GM19239 (cell line): ENCODE results near the gene MUC5AC.

Experiments used
- DNase-seq: peaks from one replicate; pipeline ENCODE4 v3.0.0; 2011; ENCODE audit warnings: low spot score; ENCODE audit not compliant: insufficient read length
- FAIRE-seq: peaks from 2 replicates; lab custom pipeline; 2011; peaks lifted over from hg19 to GRCh38; lab: Jason Lieb, UNC

The MUC5AC gene

GRCh38 chr11:1120532-1121330 lies 37.0 kb upstream of the MUC5AC start:
- FAIRE-seq (no peak), DNase-seq (no peak)

GRCh38 chr11:1121331-1121812 lies 36.4 kb upstream of the MUC5AC start:
- DNase-seq (no peak), FAIRE-seq (no peak)

- no peak for DNase-seq
- no peak for FAIRE-seq
Measured at GRCh38 chr11:1121813-1122663, 35.7 kb upstream of the MUC5AC start.

GRCh38 chr11:1122664-1123002 lies 35.1 kb upstream of the MUC5AC start:
- FAIRE-seq = no peak
- DNase-seq = no peak

- DNase-seq (no peak), FAIRE-seq (no peak)
Measured at GRCh38 chr11:1123970-1124369, 33.8 kb upstream of the MUC5AC start.

GRCh38 chr11:1125803-1126202 lies 31.9 kb upstream of the MUC5AC start:
- FAIRE-seq (no peak), DNase-seq (no peak)

- DNase-seq (no peak), FAIRE-seq (no peak)
Measured at GRCh38 chr11:1126491-1126926, 31.2 kb upstream of the MUC5AC start.

GRCh38 chr11:1126935-1127663 lies 30.7 kb upstream of the MUC5AC start:
- no peak for DNase-seq
- FAIRE-seq = no peak

- DNase-seq = no peak
- no peak for FAIRE-seq
Measured at GRCh38 chr11:1127664-1128162, 30.0 kb upstream of the MUC5AC start.

- FAIRE-seq (no peak), DNase-seq (no peak)
Measured at GRCh38 chr11:1128311-1129142, 29.2 kb upstream of the MUC5AC start.

- no peak for FAIRE-seq
- DNase-seq = no peak
Measured at GRCh38 chr11:1129143-1129610, 28.6 kb upstream of the MUC5AC start.

- FAIRE-seq (no peak), DNase-seq (no peak)
Measured at GRCh38 chr11:1129611-1130160, 28.1 kb upstream of the MUC5AC start.

GRCh38 chr11:1130276-1131032 lies 27.3 kb upstream of the MUC5AC start:
- no peak for DNase-seq

GRCh38 chr11:1131033-1131911 lies 26.5 kb upstream of the MUC5AC start:
- no peak for FAIRE-seq
- DNase-seq = no peak

More at GRCh38 chr11:1130276-1131032, 27.3 kb upstream of the MUC5AC start:
- FAIRE-seq = no peak

GRCh38 chr11:1134848-1135445 lies 22.8 kb upstream of the MUC5AC start:
- no peak for FAIRE-seq
- no peak for DNase-seq

- DNase-seq (no peak), FAIRE-seq (no peak)
Measured at GRCh38 chr11:1138097-1138496, 19.7 kb upstream of the MUC5AC start.

GRCh38 chr11:1139441-1140083 lies 18.2 kb upstream of the MUC5AC start:
- FAIRE-seq = no peak

More at GRCh38 chr11:1139441-1140083, 18.2 kb upstream of the MUC5AC start:
- no peak for DNase-seq
